ENCODE results near the gene ZNF281. TPM values are rescaled to one million over a fixed set of nuclear protein-coding genes. Genes with fewer than 3 reads are reported as not detected.
A peak's percentile ranks its signal among the peaks of the same experiment; 100 is the strongest.
"Not testable (repeated sequence)": the region's sequence is repeated elsewhere in the genome, so short reads cannot be mapped to it uniquely, and the experiment has no call there.

ZNF281 gene, protein sequence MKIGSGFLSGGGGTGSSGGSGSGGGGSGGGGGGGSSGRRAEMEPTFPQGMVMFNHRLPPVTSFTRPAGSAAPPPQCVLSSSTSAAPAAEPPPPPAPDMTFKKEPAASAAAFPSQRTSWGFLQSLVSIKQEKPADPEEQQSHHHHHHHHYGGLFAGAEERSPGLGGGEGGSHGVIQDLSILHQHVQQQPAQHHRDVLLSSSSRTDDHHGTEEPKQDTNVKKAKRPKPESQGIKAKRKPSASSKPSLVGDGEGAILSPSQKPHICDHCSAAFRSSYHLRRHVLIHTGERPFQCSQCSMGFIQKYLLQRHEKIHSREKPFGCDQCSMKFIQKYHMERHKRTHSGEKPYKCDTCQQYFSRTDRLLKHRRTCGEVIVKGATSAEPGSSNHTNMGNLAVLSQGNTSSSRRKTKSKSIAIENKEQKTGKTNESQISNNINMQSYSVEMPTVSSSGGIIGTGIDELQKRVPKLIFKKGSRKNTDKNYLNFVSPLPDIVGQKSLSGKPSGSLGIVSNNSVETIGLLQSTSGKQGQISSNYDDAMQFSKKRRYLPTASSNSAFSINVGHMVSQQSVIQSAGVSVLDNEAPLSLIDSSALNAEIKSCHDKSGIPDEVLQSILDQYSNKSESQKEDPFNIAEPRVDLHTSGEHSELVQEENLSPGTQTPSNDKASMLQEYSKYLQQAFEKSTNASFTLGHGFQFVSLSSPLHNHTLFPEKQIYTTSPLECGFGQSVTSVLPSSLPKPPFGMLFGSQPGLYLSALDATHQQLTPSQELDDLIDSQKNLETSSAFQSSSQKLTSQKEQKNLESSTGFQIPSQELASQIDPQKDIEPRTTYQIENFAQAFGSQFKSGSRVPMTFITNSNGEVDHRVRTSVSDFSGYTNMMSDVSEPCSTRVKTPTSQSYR
- 11.6 TPM for polyA plus RNA-seq (ENCODE audit: insufficient read length)

DNA sequence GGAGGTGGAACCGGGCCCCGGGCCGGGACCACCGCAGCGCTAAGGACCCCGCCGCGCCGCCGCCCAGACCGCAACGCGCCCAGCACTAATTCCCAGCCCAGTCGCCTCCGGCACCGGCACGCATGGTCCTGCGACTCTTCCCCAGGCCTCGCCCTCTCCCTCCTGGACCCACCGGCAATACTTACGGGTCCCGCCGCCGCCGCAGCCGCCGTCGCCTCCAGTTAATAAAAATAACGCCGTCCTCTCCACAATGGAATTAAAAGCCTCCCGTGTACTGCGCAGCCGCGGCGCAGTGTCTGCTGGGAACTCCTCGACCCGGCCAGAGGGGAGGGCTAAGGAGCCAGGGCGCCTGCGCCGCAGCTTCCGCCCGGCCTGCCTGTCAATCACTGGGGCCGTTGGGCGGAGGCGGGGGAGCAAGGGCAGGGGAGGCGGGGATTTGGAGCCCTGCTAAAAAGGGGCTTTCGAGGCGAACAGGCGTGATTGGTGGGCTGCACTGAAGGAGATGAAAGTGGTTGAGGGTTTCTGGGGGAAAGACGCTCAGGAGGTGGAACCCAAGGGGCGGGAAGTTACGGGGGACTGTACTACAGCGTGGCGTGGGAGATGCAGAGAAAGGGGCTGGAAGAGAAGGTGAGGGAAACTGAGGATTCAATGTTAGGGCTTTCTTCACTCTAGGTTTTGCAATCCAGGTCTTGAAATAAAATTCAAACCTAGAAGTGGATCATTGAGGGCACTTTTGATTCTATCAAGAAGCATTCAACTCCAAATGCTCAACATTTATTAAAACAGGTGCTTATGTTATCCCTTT lies at the start of gene ZNF281:
Gene ZNF281, minus strand, starts transcription at position 276 of the 805 bp plus-strand sequence. CDS start 331 bp downstream, outside the sequence.
- peak; percentile 87 for DNase-seq (ENCODE audit: low read depth)

DNA sequence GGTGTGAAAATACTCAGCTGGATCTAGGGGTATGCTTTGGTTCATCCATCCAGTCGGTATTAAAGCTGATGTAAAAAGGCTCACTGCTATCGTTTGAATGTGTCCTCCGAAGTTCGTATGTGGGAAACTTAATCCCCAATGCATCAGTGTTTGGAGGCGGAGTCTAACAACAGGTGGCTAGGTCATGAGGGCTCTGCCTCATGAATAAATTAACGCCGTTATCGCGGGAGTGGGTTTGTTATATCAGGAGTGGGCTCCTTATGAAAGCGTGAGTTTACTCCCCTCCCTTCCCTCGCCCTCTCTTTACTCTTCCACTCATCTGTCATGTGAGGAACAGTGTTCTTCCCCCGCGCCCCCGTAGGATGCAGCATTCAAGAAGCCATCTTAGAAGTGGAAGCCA lies 48.9 kb upstream of the ZNF281 start:
- no peak for DNase-seq (ENCODE audit: low read depth)

DNA sequence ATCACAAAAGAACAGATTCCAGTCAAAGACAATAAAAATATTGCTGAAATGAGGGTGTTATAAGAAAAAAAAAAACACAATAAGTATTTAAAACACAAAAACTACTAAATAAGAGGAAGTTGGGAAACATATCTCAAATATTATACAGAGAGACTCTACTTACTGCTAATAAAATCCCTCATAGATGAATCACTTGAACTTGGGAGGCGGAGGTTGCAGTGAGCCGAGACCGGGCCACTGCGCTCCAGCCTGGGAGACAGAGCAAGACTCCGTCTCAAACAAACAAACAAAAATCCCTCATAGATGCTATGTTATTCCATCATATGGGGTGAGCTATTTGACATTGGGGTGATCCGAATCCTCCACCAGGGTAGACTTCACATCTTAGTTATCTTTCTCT lies 48.0 kb upstream of the ZNF281 start:
- DNase-seq (ENCODE audit: low read depth) = no peak

DNA sequence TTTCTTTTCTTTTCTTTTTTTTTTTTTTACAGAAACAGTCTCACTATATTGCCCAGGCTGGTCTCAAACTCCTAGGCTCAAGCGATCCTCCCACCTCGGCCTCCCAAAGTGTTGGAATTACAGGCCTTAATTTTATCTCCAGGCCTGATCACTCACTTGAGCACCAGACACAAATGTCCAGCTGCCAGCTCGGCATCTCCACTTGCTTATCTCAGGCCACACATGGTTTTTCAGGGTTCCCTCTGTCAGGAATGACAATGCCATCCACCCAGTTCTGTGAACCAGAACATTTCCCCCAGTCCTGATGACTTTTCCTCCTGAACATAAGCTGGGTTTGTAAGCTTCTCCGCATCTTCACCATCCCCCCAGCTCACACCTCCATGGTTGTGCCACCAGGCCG lies 44.6 kb upstream of the ZNF281 start:
- no peak for DNase-seq (ENCODE audit: low read depth)

DNA sequence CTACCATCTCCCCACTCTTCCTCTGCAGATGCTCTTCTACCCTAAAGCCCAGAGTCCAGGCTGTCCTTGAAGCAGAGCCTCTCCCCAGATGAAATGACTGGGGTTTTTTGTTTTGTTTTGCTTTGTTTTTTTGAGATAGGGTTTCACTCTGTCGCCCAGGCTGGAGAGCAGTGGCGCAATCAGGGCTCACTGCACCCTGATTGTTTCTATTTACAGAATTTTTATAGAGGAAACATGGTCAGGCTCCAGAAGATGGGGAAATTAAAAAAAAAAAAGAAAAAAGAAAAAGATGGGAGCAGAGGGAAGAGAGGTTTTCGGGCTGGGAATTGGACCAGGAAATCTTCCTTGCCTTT lies 43.7 kb upstream of the ZNF281 start:
- DNase-seq (ENCODE audit: low read depth) = no peak

DNA sequence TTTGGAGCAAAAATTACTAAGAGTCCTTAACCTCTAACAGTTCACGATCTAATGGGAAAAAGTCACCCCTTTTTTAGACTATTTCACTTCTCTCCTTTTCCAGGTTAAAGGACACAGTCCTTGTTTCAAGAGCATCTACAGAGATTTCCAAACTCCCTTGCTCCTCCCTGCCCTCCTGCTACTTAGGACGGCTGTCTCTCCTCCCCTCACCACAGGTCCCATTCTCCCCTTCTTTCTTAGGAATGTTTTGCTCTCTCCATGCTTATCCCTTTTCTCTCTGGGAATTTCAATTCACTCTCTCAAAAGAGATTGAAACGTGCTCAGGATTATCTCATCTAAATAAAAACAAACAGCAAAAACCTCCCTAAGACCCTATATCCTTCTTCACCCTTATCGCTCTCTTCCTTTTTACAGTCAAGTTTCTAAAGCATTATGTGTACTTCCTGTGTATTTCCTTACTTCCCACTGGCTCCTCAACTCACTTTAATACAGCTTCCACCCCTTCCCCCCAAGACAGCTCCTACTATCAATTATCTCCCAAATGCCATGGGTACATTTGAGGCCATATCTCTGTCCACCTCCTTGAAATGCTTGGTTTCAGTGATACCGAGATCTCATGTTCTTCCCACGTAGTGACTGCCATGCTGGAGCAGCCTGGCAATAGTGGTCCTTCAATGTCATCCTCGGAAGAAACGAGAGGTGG lies 43.2 kb upstream of the ZNF281 start:
- no peak for DNase-seq (ENCODE audit: low read depth)

DNA sequence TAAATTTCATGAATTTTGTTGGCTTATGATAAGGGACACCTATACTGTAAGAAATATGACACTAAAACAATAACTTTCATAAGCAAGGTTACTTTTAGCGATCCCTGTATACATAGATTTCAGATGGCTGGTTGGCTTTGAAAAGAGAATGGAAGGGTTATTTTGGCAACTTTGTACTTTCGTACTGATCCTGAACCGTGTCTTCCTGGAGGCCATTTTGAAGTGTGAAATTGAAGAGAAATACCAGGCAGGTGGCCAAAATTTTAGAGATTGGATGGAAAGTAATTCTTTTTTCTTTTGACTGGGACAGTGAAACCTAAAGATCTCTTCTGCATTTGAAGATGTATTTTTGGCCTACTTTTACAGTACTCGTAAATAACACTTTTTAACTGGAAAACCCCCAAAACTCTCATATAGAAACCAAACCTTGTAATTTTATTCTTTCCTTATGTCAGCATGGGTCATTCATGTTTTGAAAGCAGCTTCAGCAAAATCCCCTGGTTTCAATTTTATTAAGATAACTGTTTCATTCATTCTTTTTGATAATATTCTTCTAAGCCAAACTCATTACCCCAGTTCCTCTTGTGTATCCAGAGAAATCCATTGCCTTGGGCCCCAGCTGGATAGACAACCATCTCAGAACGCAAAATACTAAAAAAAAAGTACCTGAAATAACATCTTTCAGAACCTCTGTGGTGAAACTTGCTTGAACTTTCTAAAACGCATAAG lies 38.4 kb upstream of the ZNF281 start:
- no peak for DNase-seq (ENCODE audit: low read depth)

DNA sequence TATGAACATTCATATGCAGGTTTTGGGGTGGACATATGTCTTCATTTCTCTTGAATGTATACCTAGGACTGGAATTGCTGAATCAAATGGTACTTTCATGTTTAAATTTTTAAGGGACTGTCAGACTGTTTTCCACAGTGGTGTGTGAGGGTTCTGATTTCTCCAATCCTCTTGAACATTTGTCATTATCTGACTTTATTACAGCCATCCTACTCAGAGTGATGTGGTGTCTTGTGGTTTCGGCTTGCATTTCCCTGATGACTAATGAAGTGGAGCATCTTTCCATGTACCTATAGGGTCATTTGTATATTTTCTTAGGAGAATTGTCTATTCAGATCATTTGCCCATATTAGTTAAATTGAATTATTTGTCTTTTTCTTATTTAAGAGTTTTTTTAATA lies 35.4 kb upstream of the ZNF281 start:
- no peak for DNase-seq (ENCODE audit: low read depth)

DNA sequence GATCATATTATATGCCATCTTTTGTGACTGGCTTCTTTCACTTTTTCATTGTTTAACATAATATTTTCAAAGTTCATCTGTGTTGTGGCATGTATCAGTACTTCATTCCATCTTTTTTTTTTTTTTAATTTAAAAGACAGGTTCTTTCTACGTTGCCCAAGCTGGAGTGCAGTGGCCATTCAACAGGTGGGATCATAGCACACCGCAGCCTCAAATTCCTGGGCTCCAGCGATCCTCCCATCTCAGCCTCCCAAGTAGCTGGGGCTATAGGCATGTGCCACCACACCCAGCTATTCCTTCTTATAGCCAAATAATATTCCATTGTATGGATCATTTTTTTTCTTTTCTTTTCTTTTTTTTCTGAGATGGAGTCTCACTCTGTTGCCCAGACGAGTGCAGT lies 34.6 kb upstream of the ZNF281 start:
- no peak for DNase-seq (ENCODE audit: low read depth)

DNA sequence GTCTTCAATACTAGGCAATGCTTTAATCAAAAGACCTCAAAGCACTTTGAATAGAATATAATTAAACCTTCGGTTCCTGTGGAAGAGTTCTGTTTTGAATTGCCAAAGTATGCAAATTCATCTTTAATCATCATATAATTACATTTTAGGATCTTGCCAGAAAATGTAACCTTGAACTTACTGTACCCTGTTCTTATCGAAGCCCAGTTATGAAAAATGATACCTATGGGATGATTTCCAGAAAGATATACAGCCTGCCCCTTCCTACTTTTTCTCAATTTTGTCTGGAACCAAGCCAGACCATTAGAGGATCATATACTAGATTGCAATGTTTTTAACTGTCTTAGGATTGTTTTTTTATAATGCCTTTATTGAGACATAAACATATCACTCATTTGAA lies 34.0 kb upstream of the ZNF281 start:
- DNase-seq (ENCODE audit: low read depth) = no peak

DNA sequence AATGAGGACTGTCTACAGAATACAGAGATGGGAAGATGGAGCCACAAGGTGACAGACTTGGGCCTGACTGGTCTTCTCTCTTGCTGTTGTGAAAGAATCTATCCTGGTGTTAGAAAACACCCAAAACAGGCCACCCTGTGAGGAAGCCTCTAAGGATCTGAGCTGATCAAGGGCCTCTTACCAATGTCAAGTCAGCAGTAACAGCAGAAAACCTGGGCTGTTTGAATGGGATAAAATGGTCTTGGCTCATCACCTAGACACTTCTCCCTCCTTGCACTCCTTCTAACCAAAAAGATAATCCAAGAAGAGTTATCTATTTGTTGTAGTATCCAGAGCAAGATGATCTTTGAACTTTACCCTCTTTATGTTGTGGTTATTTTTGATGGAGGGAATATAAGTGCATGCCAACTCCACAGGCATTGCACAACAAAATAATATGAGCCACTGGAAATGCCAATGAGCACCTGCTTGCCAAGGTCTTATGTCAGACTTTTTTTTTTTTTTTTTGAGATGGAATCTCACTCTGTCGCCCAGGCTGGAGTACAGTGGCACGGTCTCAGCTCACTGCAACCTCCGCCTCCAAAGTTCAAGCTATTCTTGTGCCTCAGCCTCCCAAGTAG lies 32.8 kb upstream of the ZNF281 start:
- DNase-seq (ENCODE audit: low read depth) = no peak

DNA sequence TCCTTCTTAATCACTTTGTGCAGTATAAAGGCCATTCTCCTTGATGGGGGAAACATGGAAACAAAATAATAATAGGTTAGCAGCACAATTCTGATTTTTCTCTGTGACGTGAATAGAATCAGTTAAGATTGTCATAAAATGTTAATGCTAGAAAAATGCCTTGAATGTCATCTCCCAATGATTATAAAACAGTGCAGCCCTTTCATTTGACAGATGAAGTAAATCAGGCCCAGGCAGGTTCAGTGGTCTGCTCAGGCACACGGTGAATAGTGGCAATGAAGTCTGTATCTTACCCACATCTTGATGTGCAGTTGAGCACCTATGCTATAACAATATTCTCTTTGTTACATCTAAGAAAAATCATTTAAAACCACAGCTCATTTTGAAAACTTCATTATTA lies 32.2 kb upstream of the ZNF281 start:
- DNase-seq (ENCODE audit: low read depth) = no peak

DNA sequence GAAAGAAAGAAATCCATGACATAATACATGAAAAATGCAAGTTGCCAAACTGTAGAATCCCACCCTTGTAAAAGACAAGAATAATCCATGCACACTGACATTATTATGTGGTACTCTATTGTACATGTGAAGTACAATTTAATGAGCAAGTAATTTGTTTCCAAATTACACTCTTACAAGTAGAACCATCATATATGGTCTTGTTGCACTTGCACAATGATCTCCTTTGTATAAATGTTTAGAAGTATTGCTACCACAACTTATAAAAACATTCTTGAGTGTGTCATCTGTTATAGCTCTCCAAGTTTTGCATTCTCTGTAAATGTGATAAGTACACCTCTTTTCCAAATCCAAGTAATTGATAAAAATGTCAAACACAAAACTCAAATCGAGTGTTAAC lies 29.1 kb upstream of the ZNF281 start:
- DNase-seq (ENCODE audit: low read depth) = no peak

DNA sequence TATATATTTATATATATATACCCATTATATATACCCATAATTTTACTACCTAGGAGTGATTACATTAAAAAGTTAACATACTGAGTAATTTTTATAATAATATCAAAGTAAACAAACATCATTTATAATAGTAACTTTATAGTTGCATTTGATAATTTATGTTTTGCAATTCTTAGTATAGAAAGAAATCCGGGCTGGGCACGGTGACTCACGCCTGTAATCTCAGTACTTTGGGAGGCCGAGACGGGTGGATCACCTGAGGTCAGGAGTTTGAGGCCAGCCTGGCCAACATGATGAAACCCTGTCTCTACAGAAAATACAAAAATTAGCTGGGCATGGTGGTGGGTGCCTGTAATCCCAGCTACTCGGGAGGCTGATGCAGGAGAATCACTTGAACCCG lies 28.6 kb upstream of the ZNF281 start:
- not testable (repeated sequence) for DNase-seq (ENCODE audit: low read depth)

DNA sequence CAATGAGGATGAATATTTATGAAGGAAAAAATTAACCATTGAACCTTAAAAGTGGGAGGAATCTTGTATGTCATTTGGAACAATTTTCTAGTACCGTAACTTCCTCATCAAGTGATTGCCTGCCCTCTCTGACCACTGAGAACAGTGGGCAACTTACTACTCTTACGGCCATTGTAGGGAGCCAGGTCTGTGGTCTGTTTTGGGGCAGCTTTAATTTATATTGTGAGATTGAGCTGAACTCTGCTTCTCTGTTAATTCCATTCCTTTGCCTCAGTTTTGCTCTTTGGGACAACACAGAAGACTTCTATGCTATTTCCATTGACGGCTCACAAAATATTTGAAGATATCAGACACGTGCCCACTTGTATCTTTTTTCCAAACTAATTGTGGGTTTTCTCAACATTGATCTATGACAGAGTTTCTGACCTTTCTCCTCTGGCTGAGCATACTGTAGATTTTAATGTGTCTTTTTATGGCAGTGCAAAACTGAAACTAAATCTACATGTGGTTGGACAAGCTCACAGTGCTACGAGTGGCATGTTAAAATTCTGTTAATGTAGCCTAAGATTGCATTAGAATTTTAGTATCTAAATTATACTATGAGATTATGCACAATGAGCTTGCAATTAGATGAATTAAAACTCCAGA lies 27.8 kb upstream of the ZNF281 start:
- DNase-seq (ENCODE audit: low read depth) = no peak

DNA sequence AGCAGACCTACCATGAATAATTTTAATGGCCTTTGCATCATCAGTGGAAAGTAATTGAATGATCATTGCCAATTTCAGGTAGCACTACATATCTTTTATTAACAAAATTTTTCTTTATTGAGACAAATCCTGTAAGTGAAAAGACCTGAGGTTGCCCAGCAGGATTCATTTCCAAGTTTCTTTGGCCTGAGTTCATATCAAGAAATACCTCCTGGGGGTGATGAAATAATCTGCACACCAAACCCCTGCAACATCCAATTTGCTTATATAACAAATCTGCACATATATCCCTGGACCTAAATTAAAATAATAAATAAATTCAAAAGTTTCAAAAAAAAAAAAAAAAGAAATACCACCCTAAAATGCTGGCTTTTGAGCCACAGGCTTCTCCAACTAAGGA lies 27.3 kb upstream of the ZNF281 start:
- no peak for DNase-seq (ENCODE audit: low read depth)

DNA sequence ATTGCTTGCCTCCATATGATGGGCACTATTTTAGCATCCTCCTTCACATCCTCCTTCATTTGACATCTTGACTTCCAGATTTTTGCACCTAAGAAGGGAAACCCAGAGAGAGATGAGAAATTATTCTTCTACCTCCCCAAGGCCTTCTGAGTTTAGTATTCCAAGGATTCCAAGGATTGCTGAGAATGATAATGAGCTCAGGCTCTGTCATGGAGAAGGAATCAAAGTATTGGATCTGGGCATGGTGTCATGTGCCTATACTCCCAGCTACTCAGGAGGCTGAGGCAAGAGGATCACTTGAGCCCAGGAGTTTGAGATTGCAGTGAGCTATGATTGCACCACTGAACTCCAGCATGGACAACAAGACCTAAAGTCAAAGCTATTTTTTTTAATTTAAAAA lies 26.6 kb upstream of the ZNF281 start:
- DNase-seq (ENCODE audit: low read depth) = no peak

DNA sequence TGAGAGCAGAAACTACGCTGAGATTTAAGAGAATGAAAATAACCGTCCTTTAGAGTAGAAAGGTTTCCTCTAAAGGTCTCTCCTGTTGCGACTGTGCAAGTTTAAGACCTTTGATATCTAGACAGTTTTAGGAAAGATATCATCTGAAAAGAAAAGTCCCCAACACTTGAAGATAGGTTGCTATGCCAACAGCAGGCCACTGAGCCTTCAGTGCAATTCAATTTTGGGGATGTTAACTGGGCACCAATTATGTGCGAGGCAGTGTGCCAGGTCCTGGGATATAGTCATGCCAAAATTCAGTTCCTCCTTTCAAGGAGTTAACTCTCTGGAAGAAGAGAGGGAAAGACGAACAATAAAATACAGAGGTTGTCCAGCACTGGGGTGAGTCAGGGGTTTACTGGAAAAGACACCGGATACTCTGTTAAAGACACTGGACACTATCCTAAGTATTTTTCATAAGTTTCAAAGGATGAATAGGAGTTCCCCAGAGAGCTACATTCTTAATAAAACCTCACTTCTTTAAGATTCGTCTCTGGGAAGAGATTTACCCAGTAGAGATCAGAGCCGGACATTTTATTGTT lies 25.5 kb upstream of the ZNF281 start:
- DNase-seq (ENCODE audit: low read depth) = no peak

DNA sequence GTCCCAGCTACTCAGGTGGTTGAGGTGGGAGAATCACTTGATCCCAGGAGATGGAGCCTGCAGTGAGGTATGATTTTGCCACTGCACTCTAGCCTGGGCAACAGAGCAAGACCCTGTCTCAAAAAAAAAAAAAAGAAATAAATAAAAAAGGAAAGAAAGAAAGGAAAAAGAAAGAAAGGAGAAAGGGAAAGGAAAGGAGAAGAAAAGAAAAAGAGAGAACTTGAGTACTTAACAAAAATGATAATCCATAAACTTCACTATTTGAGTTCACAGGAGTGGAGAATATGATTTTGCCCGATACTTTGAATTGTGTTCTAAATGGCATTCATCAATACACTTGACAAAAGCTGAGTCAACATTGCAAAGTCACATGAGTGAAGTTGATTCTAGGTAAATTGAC lies 23.8 kb upstream of the ZNF281 start:
- no peak for DNase-seq (ENCODE audit: low read depth)
